HepG2 (cell line): ENCODE results near the gene AKAP12. TPM values are rescaled to one million over a fixed set of nuclear protein-coding genes. Genes with fewer than 3 reads are reported as not detected.

Source experiments
- ATAC-seq: fragments of 200-7000 bp; cut with Tn5 transposase; 3 replicates; pipeline ENCODE4 v1.9.1; 2020; ENCODE audit warnings: mild to moderate bottlenecking, moderate library complexity
- BruUV-seq: library from RNA; stranded (reverse); fragments of 400-500 nt; replicated peaks from 2 replicates; lab custom pipeline; 2021; lab: Mats Ljungman, UMichigan
- CTCF ChIA-PET: fragments of 300-600 bp; formaldehyde crosslinking; extraction: SDS; loops from one replicate; lab custom pipeline; 2021; ENCODE audit warnings: low total read pairs, inconsistent platforms, low intra/inter-chr PET ratio; lab: Yijun Ruan, JAX
- POLR2A ChIA-PET: fragments of 350-600 bp; sonication (Branson Sonifier 250); formaldehyde crosslinking; loops from one replicate; lab custom pipeline; 2020; ENCODE audit warnings: antibody characterized with exemption, inconsistent platforms; lab: Yijun Ruan, JAX
- DNase-seq: peaks from one replicate; pipeline ENCODE4 v3.0.0-alpha.2; 2015; ENCODE audit warnings: low spot score
- FAIRE-seq: peaks from 3 replicates; lab custom pipeline; 2011; peaks lifted over from hg19 to GRCh38; lab: Jason Lieb, UNC
- H2AFZ ChIP-seq: one replicate; pipeline ENCODE4 v1.6.1; 2011; ENCODE audit warnings: low read length, inconsistent platforms
- H3K27ac ChIP-seq: fragments of 300-600 bp; 3 replicates; pipeline ENCODE4 v1.8.0; 2011; ENCODE audit warnings: mixed run types, mild to moderate bottlenecking, mixed read lengths, low read length, inconsistent platforms; ENCODE audit not compliant: insufficient read depth; ENCODE audit errors: extremely low read length
- H3K27me3 ChIP-seq, 2 experiments: fragments of 200-600 bp in 1 of 2; 2 replicates in 1 of 2; 3 replicates in 1 of 2; pipeline versions ENCODE4 v1.6.0 to v1.8.0; 2011; ENCODE audit warnings: low read length in 2 of 2, mild to moderate bottlenecking in 2 of 2, moderate library complexity in 2 of 2, inconsistent platforms in 1 of 2; ENCODE audit not compliant: insufficient read depth in 2 of 2, control insufficient read depth in 1 of 2
- H3K36me3 ChIP-seq, 2 experiments: fragments of 200-600 bp in 1 of 2; replicated peaks in 1 of 2; 2 replicates in 1 of 2; 3 replicates in 1 of 2; pipeline versions ENCODE4 v1.5.1 to v1.8.0; 2011; ENCODE audit warnings: low read length in 2 of 2, inconsistent platforms in 1 of 2; ENCODE audit not compliant: insufficient read depth in 2 of 2, control insufficient read depth in 1 of 2
- H3K4me1 ChIP-seq: 2 replicates; pipeline ENCODE4 v1.5.1; 2012; ENCODE audit warnings: low read length, inconsistent platforms; ENCODE audit not compliant: insufficient read depth
- H3K4me2 ChIP-seq: 2 replicates; pipeline ENCODE4 v1.6.0; 2011; ENCODE audit warnings: low read depth, low read length, inconsistent platforms
- H3K4me3 ChIP-seq, 3 experiments: fragments of 200-600 bp in 1 of 3; sonication (generic), shearing (Covaris generic) in 1 of 3; replicated peaks in 1 of 3; 2 replicates each; pipeline ENCODE4 v1.5.1; 2011 to 2016; ENCODE audit warnings: low read length in 3 of 3, inconsistent platforms in 2 of 3, low read depth in 2 of 3, mild to moderate bottlenecking in 2 of 3, control low read depth in 1 of 3, mixed read lengths in 1 of 3; ENCODE audit not compliant: insufficient read depth in 1 of 3
- H3K79me2 ChIP-seq: one replicate; pipeline ENCODE4 v1.6.1; 2011; ENCODE audit warnings: low read length, inconsistent platforms; ENCODE audit not compliant: insufficient read depth
- H3K9ac ChIP-seq: 2 replicates; pipeline ENCODE4 v1.6.0; 2011; ENCODE audit warnings: mild to moderate bottlenecking, low read depth, low read length, inconsistent platforms; ENCODE audit not compliant: insufficient read depth
- H3K9me3 ChIP-seq: 2 replicates; pipeline ENCODE4 v1.5.1; 2012; ENCODE audit warnings: mild to moderate bottlenecking, low read length
- H4K20me1 ChIP-seq: 2 replicates; pipeline ENCODE4 v1.6.0; 2011; ENCODE audit warnings: inconsistent platforms, mild to moderate bottlenecking, low read length, moderate library complexity; ENCODE audit not compliant: insufficient read depth
- AGO2 ChIP-seq: fragments of 200-400 bp; formaldehyde crosslinking; optimal IDR thresholded peaks from 2 replicates; pipeline ENCODE3; 2017; ENCODE audit warnings: mild to moderate bottlenecking, low read depth, low read length, moderate library complexity
- ARNTL ChIP-seq: sonication (generic); formaldehyde crosslinking; IDR thresholded peaks from 2 replicates; pipeline ENCODE4 v1.4.0; 2020; ENCODE audit warnings: mild to moderate bottlenecking, missing genetic modification reagents
- ELF4 ChIP-seq: sonication (generic); formaldehyde crosslinking; IDR thresholded peaks from 2 replicates; pipeline ENCODE4 v1.5.0; 2020; ENCODE audit warnings: missing genetic modification reagents, mild to moderate bottlenecking, moderate library complexity, borderline replicate concordance
- HIVEP1 ChIP-seq: sonication (generic); formaldehyde crosslinking; IDR thresholded peaks from 2 replicates; pipeline ENCODE4 v1.4.0; 2020; ENCODE audit warnings: mild to moderate bottlenecking, missing genetic modification reagents
- JUND ChIP-seq: sonication (generic); formaldehyde crosslinking; IDR thresholded peaks from 2 replicates; pipeline ENCODE4 v1.8.0; 2022; ENCODE audit warnings: mild to moderate bottlenecking, missing genetic modification reagents
- KDM2A ChIP-seq: sonication (generic); formaldehyde crosslinking; IDR thresholded peaks from 2 replicates; pipeline ENCODE4 v1.4.0; 2020; ENCODE audit warnings: low read depth, missing genetic modification reagents, borderline replicate concordance
- MAFF ChIP-seq: IDR thresholded peaks from 2 replicates; pipeline ENCODE4 v1.6.1; 2011; ENCODE audit warnings: low read depth, low read length, improper control_type of control experiment
- MAFK ChIP-seq, 2 experiments: IDR thresholded peaks in 1 of 2; conservative IDR thresholded peaks in 1 of 2; 2 replicates each; pipeline ENCODE4 v1.6.1; 2011; ENCODE audit warnings: improper control_type of control experiment in 2 of 2, low read length in 2 of 2
- ZNF329 ChIP-seq: sonication (generic); formaldehyde crosslinking; IDR thresholded peaks from 2 replicates; pipeline ENCODE4 v1.9.0; 2021; ENCODE audit warnings: low read depth, mild to moderate bottlenecking, missing genetic modification reagents
- ZNF510 ChIP-seq: sonication (generic); formaldehyde crosslinking; IDR thresholded peaks from 2 replicates; pipeline ENCODE4 v1.4.0; 2020; ENCODE audit warnings: low read depth, mild to moderate bottlenecking, missing genetic modification reagents
- ZNF557 ChIP-seq: sonication (generic); formaldehyde crosslinking; IDR thresholded peaks from 2 replicates; pipeline ENCODE4 v1.4.0; 2020; ENCODE audit warnings: missing genetic modification reagents
- WGBS: methylation state at CpG from one replicate; pipeline ENCODE4 v1.1.6; 2017; ENCODE audit warnings: low lambda C conversion rate; 5-methylcytosine and 5-hydroxymethylcytosine counted together
- in situ Hi-C: cut with HindIII; loops from 2 replicates; pipeline ENCODE4 v1.10.0; 2017; ENCODE audit warnings: low pct_unique_long_range_greater_than_20kb; ENCODE audit not compliant: extremely low pct_ligation_motif_present
- intact Hi-C: fragments of 100-400 bp; cut with micrococcal nuclease; formaldehyde crosslinking; loops from one replicate; pipeline ENCODE4 v1.10.0; 2022; ENCODE audit not compliant: unreplicated experiment
- polyA plus RNA-seq, 8 experiments: library from polyadenylated mRNA; depleted of rRNA in 3 of 8; stranded (reverse) in 7 of 8; unstranded in 1 of 8; fragments of >200 nt; fragmentation: Illumina TruSeq in 4 of 8; extraction: Trizol in 4 of 8; gene quantifications; 2 replicates each; pipeline versions ENCODE4 v1.2.1 to v1.2.3, GENCODE V29; 2011 to 2016; ENCODE audit warnings: low read depth in 4 of 8, missing spikeins in 1 of 8, mixed read lengths in 1 of 8; ENCODE audit not compliant: insufficient read depth in 1 of 8
- total RNA-seq, 5 experiments: library from RNA; depleted of rRNA; stranded (reverse); fragments of >200 nt; fragmentation: Illumina TruSeq; extraction: Trizol; gene quantifications; 2 replicates each; pipeline ENCODE4 v1.2.3, GENCODE V29; 2016; ENCODE audit warnings: low read depth in 1 of 5
- TF ChIP-seq, protein P1 (sequence below): sonication (generic); formaldehyde crosslinking; IDR thresholded peaks from 2 replicates; pipeline ENCODE4 v1.5.0; 2020; ENCODE audit warnings: missing genetic modification reagents, mild to moderate bottlenecking, borderline replicate concordance
- TF ChIP-seq, protein P2 (sequence below): sonication (generic); formaldehyde crosslinking; IDR thresholded peaks from 2 replicates; pipeline ENCODE4 v1.4.0; 2020; ENCODE audit warnings: missing genetic modification reagents, borderline replicate concordance

Gene AKAP12
- total and polyA plus RNA-seq, 2 of the 13 experiments (the other 11 are each of a cell fraction or from before 2014, with no cell fraction given): 10.6 to 19.0 TPM

DNA sequence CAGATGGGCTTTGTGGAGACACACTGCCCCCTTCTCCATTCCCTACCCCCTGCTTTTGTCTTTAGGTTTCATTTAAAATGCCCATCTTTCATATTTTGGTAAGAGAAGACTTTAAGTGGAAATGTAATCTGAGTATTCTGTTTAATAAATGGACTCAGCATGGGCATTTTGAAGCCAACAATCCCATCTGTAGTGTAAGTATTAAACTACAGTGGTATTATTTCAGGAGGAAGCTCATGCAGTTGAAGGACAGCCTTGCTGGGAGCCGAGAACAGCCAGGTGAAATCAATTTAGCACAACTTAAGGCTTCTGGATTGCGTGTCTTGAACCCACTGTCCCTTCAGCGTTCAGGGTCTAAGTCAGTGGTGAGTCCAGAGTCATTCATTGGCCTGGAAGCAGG lies 63.5 kb downstream of the AKAP12 start:
- TF ChIP-seq HIVEP1 (CRISPR knock-in tag): no peak
- TF ChIP-seq ZNF557 (CRISPR knock-in tag): no peak
- TF ChIP-seq ZNF329 (CRISPR knock-in tag): no peak
- no peak for TF ChIP-seq ZNF510 (CRISPR knock-in tag)
- no peak for TF ChIP-seq ELF4 (CRISPR knock-in tag)
- no peak for TF ChIP-seq JUND (CRISPR knock-in tag)
- no peaks in the 10 kb centered on the region for H3K9me3 ChIP-seq
- H3K27ac ChIP-seq: no peak overlapping the region
- no peak for DNase-seq
- no peak for ATAC-seq
- ChIA-PET POLR2A (no interaction called here), CTCF (no interaction called here)
- no TSS peak for BruUV-seq
- 35% methylated on average over 3 of the region's 3 CpGs for WGBS
- H3K4me2 ChIP-seq: no peak overlapping the region
- no peak overlapping the region for H3K9ac ChIP-seq
- in situ Hi-C loops (no loop called here), intact Hi-C loops (no loop called here)
- H3K79me2 ChIP-seq: no peaks in the 10 kb centered on the region
- no peaks in the 10 kb centered on the region for H4K20me1 ChIP-seq
- peaks cover 1 to 16% of the 10 kb centered on the region in 2 experiments; a peak in 3 of 5 replicates for H3K27me3 ChIP-seq
- H3K36me3 ChIP-seq: no peaks in the 10 kb centered on the region
- FAIRE-seq: no peak
- peaks cover 20% of the 10 kb centered on the region for H3K4me1 ChIP-seq
- H3K4me3 ChIP-seq: no peak overlapping the region
- H2AFZ ChIP-seq: no peak overlapping the region

DNA sequence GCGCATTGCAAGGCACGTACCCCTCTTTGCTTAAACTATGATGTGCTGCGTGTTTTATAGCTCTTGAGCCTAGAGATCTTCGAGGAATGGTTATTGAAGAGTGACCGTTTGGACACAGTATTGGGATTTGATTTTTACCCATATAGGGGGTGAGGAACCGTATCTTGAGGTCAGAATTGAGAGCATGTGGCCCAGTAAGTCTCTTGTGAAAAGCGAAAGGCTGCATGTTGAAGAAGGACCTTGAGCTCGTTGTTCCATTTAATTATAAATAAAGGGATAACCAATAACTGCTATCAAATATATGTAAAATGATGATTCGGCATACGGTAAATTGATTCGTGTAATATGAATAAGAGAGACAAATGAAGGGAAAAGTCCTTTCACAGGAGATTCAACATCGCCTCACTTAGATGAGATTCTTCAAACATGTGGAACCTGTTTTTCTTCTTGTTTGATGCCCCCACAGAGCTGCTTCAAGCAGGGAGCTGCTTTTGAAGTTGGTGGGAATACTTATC lies 66.6 kb downstream of the AKAP12 start:
- ChIA-PET CTCF (no interaction called here), POLR2A (no interaction called here)
- in situ Hi-C loops (no loop called here), intact Hi-C loops (no loop called here)
- Histone ChIP-seq H2AFZ (no peak overlapping the region), H3K4me3 (no peak overlapping the region), H3K9me3 (no peaks in the 10 kb centered on the region), H3K4me2 (no peak overlapping the region), H3K79me2 (no peaks in the 10 kb centered on the region), H3K9ac (no peak overlapping the region), H4K20me1 (no peaks in the 10 kb centered on the region), H3K4me1 (peaks cover 43% of the 10 kb centered on the region), H3K36me3 (no peaks in the 10 kb centered on the region), H3K27ac (no peak overlapping the region), H3K27me3 (peaks cover 0 to 10% of the 10 kb centered on the region in 2 experiments; a peak in 3 of 5 replicates)
- ATAC-seq (no peak), FAIRE-seq (no peak), DNase-seq (no peak)
- 86% methylated on average over 12 of the region's 12 CpGs for WGBS
- no TSS peak for BruUV-seq
- TF ChIP-seq KDM2A (CRISPR knock-in tag) (no peak), MAFF (peak; percentile 74), AGO2 (no peak), MAFK (conservative IDR thresholded peaks at IDR 0.05 in 1 of 2, IDR thresholded peaks at IDR 0.05 in 1 of 2; ENCODE audit: low read length in 2 of 2) (peak; percentile 82), ARNTL (CRISPR knock-in tag) (no peak)
- TF ChIP-seq, protein P1, sequence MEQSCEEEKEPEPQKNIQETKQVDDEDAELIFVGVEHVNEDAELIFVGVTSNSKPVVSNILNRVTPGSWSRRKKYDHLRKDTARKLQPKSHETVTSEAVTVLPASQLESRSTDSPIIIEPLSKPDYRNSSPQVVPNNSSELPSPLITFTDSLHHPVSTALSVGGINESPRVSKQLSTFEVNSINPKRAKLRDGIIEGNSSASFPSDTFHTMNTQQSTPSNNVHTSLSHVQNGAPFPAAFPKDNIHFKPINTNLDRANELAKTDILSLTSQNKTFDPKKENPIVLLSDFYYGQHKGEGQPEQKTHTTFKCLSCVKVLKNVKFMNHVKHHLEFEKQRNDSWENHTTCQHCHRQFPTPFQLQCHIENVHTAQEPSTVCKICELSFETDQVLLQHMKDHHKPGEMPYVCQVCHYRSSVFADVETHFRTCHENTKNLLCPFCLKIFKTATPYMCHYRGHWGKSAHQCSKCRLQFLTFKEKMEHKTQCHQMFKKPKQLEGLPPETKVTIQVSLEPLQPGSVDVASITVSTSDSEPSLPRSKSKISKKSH (CRISPR knock-in tag): no peak
- TF ChIP-seq, protein P2, sequence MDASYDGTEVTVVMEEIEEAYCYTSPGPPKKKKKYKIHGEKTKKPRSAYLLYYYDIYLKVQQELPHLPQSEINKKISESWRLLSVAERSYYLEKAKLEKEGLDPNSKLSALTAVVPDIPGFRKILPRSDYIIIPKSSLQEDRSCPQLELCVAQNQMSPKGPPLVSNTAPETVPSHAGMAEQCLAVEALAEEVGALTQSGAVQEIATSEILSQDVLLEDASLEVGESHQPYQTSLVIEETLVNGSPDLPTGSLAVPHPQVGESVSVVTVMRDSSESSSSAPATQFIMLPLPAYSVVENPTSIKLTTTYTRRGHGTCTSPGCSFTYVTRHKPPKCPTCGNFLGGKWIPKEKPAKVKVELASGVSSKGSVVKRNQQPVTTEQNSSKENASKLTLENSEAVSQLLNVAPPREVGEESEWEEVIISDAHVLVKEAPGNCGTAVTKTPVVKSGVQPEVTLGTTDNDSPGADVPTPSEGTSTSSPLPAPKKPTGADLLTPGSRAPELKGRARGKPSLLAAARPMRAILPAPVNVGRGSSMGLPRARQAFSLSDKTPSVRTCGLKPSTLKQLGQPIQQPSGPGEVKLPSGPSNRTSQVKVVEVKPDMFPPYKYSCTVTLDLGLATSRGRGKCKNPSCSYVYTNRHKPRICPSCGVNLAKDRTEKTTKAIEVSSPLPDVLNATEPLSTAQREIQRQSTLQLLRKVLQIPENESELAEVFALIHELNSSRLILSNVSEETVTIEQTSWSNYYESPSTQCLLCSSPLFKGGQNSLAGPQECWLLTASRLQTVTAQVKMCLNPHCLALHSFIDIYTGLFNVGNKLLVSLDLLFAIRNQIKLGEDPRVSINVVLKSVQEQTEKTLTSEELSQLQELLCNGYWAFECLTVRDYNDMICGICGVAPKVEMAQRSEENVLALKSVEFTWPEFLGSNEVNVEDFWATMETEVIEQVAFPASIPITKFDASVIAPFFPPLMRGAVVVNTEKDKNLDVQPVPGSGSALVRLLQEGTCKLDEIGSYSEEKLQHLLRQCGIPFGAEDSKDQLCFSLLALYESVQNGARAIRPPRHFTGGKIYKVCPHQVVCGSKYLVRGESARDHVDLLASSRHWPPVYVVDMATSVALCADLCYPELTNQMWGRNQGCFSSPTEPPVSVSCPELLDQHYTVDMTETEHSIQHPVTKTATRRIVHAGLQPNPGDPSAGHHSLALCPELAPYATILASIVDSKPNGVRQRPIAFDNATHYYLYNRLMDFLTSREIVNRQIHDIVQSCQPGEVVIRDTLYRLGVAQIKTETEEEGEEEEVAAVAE (CRISPR knock-in tag): no peak
